HG02642 (cell line): Measurements from ENCODE around the gene DLGAP1.

Source experiments
- ATAC-seq: cut with Tn5 transposase; IDR thresholded peaks from one replicate; pipeline ENCODE4 v1.9.1; 2021; ENCODE audit warnings: mild to moderate bottlenecking; ENCODE audit not compliant: unreplicated experiment, poor library complexity

DLGAP1 gene

GRCh38 chr18:3914833-3915610 lies 540.1 kb downstream of the DLGAP1 start:
- ATAC-seq: peak; percentile 56

GRCh38 chr18:3914109-3914508 lies 541.0 kb downstream of the DLGAP1 start:
- ATAC-seq: no peak

GRCh38 chr18:3912705-3913104 lies 542.4 kb downstream of the DLGAP1 start:
- no peak for ATAC-seq

- no peak for ATAC-seq
Measured at GRCh38 chr18:3911413-3911812, 543.7 kb downstream of the DLGAP1 start.

- no peak for ATAC-seq
Measured at GRCh38 chr18:3910512-3910911, 544.6 kb downstream of the DLGAP1 start.

GRCh38 chr18:3907955-3908354 lies 547.2 kb downstream of the DLGAP1 start:
- no peak for ATAC-seq

- ATAC-seq: no peak
Measured at GRCh38 chr18:3906116-3906750, 548.9 kb downstream of the DLGAP1 start.

GRCh38 chr18:3903337-3903736 lies 551.8 kb downstream of the DLGAP1 start:
- ATAC-seq: no peak

- no peak for ATAC-seq
Measured at GRCh38 chr18:3902676-3903075, 552.4 kb downstream of the DLGAP1 start.

GRCh38 chr18:3901811-3902210 lies 553.3 kb downstream of the DLGAP1 start:
- ATAC-seq: no peak

- ATAC-seq: no peak
Measured at GRCh38 chr18:3901042-3901441, 554.1 kb downstream of the DLGAP1 start.

GRCh38 chr18:3900327-3900726 lies 554.8 kb downstream of the DLGAP1 start:
- no peak for ATAC-seq

GRCh38 chr18:3898861-3899613 lies 556.1 kb downstream of the DLGAP1 start:
- ATAC-seq: no peak

- no peak for ATAC-seq
Measured at GRCh38 chr18:3892152-3892551, 563.0 kb downstream of the DLGAP1 start.

- ATAC-seq: no peak
Measured at GRCh38 chr18:3891245-3891644, 563.9 kb downstream of the DLGAP1 start.

GRCh38 chr18:3889803-3890202 lies 565.3 kb downstream of the DLGAP1 start:
- ATAC-seq: no peak

- ATAC-seq: no peak
Measured at GRCh38 chr18:3889121-3889520, 566.0 kb downstream of the DLGAP1 start.

- no peak for ATAC-seq
Measured at GRCh38 chr18:3886575-3887322, 568.4 kb downstream of the DLGAP1 start.

GRCh38 chr18:3885209-3885792 lies 569.8 kb downstream of the DLGAP1 start:
- no peak for ATAC-seq

- ATAC-seq: no peak
Measured at GRCh38 chr18:3879836-3880120, 575.3 kb downstream of the DLGAP1 start.
